ENCODE data around the gene EPHB4. TPM values are rescaled to one million over a fixed set of nuclear protein-coding genes. Genes with fewer than 3 reads are reported as not detected.
"Not testable (repeated sequence)": the region's sequence is repeated elsewhere in the genome, so short reads cannot be mapped to it uniquely, and the experiment has no call there.

The EPHB4 gene
- total RNA-seq, 1 experiment from 2014 or later, result 192 TPM

- no peak for DNase-seq (ENCODE audit: low read depth, low spot score)
- H3K9me3 ChIP-seq (ENCODE audit: control insufficient read depth, insufficient read depth, low read depth, low read length), result no peaks in the 10 kb centered on the region
- intact Hi-C loops (cut with micrococcal nuclease; ENCODE audit: unreplicated experiment) (no loop called here), in situ Hi-C loops (cut with HindIII; ENCODE audit: low pct_unique_long_range_greater_than_20kb, low sequenced_read_pairs) (no loop called here)
- TF ChIP-seq TCF7L2 (IDR thresholded peaks at IDR 0.05; ENCODE audit: low read depth, low read length) (no peak), POLR2AphosphoS5 (IDR thresholded peaks at IDR 0.05; ENCODE audit: low read depth, low read length) (no peak), SIN3A (IDR thresholded peaks at IDR 0.05; ENCODE audit: borderline replicate concordance, insufficient read depth, low read depth, low read length) (no peak)
- TF ChIP-seq, protein P1, sequence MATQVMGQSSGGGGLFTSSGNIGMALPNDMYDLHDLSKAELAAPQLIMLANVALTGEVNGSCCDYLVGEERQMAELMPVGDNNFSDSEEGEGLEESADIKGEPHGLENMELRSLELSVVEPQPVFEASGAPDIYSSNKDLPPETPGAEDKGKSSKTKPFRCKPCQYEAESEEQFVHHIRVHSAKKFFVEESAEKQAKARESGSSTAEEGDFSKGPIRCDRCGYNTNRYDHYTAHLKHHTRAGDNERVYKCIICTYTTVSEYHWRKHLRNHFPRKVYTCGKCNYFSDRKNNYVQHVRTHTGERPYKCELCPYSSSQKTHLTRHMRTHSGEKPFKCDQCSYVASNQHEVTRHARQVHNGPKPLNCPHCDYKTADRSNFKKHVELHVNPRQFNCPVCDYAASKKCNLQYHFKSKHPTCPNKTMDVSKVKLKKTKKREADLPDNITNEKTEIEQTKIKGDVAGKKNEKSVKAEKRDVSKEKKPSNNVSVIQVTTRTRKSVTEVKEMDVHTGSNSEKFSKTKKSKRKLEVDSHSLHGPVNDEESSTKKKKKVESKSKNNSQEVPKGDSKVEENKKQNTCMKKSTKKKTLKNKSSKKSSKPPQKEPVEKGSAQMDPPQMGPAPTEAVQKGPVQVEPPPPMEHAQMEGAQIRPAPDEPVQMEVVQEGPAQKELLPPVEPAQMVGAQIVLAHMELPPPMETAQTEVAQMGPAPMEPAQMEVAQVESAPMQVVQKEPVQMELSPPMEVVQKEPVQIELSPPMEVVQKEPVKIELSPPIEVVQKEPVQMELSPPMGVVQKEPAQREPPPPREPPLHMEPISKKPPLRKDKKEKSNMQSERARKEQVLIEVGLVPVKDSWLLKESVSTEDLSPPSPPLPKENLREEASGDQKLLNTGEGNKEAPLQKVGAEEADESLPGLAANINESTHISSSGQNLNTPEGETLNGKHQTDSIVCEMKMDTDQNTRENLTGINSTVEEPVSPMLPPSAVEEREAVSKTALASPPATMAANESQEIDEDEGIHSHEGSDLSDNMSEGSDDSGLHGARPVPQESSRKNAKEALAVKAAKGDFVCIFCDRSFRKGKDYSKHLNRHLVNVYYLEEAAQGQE (IDR thresholded peaks at IDR 0.05; ENCODE audit: insufficient read depth in 1 of 2, low read depth in 2 of 2, low read length in 1 of 2), result no peak
- TF ChIP-seq, protein P2, sequence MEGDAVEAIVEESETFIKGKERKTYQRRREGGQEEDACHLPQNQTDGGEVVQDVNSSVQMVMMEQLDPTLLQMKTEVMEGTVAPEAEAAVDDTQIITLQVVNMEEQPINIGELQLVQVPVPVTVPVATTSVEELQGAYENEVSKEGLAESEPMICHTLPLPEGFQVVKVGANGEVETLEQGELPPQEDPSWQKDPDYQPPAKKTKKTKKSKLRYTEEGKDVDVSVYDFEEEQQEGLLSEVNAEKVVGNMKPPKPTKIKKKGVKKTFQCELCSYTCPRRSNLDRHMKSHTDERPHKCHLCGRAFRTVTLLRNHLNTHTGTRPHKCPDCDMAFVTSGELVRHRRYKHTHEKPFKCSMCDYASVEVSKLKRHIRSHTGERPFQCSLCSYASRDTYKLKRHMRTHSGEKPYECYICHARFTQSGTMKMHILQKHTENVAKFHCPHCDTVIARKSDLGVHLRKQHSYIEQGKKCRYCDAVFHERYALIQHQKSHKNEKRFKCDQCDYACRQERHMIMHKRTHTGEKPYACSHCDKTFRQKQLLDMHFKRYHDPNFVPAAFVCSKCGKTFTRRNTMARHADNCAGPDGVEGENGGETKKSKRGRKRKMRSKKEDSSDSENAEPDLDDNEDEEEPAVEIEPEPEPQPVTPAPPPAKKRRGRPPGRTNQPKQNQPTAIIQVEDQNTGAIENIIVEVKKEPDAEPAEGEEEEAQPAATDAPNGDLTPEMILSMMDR (IDR thresholded peaks at IDR 0.05), result no peak
- no peaks in the 10 kb centered on the region for H3K4me1 ChIP-seq (ENCODE audit: control insufficient read depth, insufficient read depth, low read length)
- no peaks in the 10 kb centered on the region for H3K27me3 ChIP-seq (ENCODE audit: control insufficient read depth, insufficient read depth, low read length)
- POLR2A ChIA-PET, result no interaction called here
- CTCF ChIA-PET, result interaction anchor here (0.6 to 1.2 kb wide), 2 partner anchors 45 to 112 kb away, joined by 3 to 11 read pairs; partner anchors contain the start of gene POP7
- peaks cover 7% of the 10 kb centered on the region; the same call in 1 of the 2 replicates for H3K36me3 ChIP-seq (ENCODE audit: control insufficient read depth, insufficient read depth, low read length)
- no peak overlapping the region for H3K27ac ChIP-seq (ENCODE audit: low read length)
- no TSS peak for BruUV-seq (replicated peaks)
- no peak for ATAC-seq
- no peak overlapping the region for H3K4me3 ChIP-seq (ENCODE audit: low read depth in 2 of 2, low read length in 2 of 2)
These were observed 10.2 kb downstream of the EPHB4 start for GRCh38 chr7:100817097-100817496.

- in situ Hi-C loops (cut with HindIII; ENCODE audit: low pct_unique_long_range_greater_than_20kb, low sequenced_read_pairs); POLR2A ChIA-PET; DNase-seq (ENCODE audit: low read depth, low spot score); H3K4me1 ChIP-seq (ENCODE audit: control insufficient read depth, insufficient read depth, low read length); H3K27me3 ChIP-seq (ENCODE audit: control insufficient read depth, insufficient read depth, low read length); BruUV-seq (replicated peaks); H3K9me3 ChIP-seq (ENCODE audit: control insufficient read depth, insufficient read depth, low read depth, low read length); H3K36me3 ChIP-seq (ENCODE audit: control insufficient read depth, insufficient read depth, low read length); ATAC-seq; H3K4me3 ChIP-seq (ENCODE audit: low read depth in 2 of 2, low read length in 2 of 2); H3K27ac ChIP-seq (ENCODE audit: low read length); intact Hi-C loops (cut with micrococcal nuclease; ENCODE audit: unreplicated experiment): not testable (repeated sequence)
- CTCF ChIA-PET, result interaction anchor here (0.6 kb wide), 1 partner anchor 45 kb away, joined by 11 read pairs; no protein-coding TSS in a partner anchor
These were observed 10.8 kb downstream of the EPHB4 start for GRCh38 chr7:100816515-100816914.

- TF ChIP-seq POLR2AphosphoS5 (IDR thresholded peaks at IDR 0.05; ENCODE audit: low read depth, low read length) (0 out of 2 replicates have a peak, but pooled peaks have one; percentile 37), TCF7L2 (IDR thresholded peaks at IDR 0.05; ENCODE audit: low read depth, low read length) (no peak)
- H3K9me3 ChIP-seq (ENCODE audit: control insufficient read depth, insufficient read depth, low read depth, low read length), result no peaks in the 10 kb centered on the region
- POLR2A ChIA-PET, result no interaction called here
- no peaks in the 10 kb centered on the region for H3K27me3 ChIP-seq (ENCODE audit: control insufficient read depth, insufficient read depth, low read length)
- CTCF ChIA-PET, result no interaction called here
- peaks cover 5% of the 10 kb centered on the region; the same call in 1 of the 2 replicates for H3K36me3 ChIP-seq (ENCODE audit: control insufficient read depth, insufficient read depth, low read length)
- no TSS peak for BruUV-seq (replicated peaks)
- no peaks in the 10 kb centered on the region for H3K4me1 ChIP-seq (ENCODE audit: control insufficient read depth, insufficient read depth, low read length)
- DNase-seq (ENCODE audit: low read depth, low spot score) (no peak), ATAC-seq (no peak)
- intact Hi-C loops (cut with micrococcal nuclease; ENCODE audit: unreplicated experiment), result no loop called here
- no peak overlapping the region for H3K4me3 ChIP-seq (ENCODE audit: low read depth in 2 of 2, low read length in 2 of 2)
- H3K27ac ChIP-seq (ENCODE audit: low read length), result no peak overlapping the region
- in situ Hi-C loops (cut with HindIII; ENCODE audit: low pct_unique_long_range_greater_than_20kb, low sequenced_read_pairs), result no loop called here
These were observed 14.6 kb downstream of the EPHB4 start for GRCh38 chr7:100812729-100813128.

Data from Panc1 (cell line).